ENCODE measurements around the gene IP6K3. TPM values are rescaled to one million over a fixed set of nuclear protein-coding genes. Genes with fewer than 3 reads are reported as not detected.

The IP6K3 gene
- total RNA-seq, 1 donor from 2014 or later: 1.5 TPM

DNA sequence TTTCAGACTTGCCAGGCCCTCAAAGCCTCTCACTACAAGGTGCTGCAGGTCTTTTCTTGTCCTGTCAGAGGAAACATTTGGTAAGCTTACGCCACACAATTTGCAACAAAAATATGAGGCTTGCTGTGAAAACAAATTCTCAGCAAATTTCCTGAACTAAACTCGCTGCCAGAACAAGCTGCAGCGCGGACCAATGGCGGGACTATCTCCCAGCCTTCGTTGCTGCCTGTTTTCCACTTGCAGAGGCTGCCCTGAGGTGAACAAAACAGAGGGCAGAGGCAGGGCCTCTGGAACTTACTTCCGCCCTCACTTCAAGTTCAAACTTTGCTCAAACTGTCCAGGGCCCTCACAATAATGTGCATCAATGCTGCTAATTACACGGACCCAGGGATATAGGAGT is 47.6 kb downstream of the IP6K3 start:
- no peaks in the 10 kb centered on the region for H3K27me3 ChIP-seq
- DNase-seq (ENCODE audit: extremely low spot score in 2 of 2): no peak
- H3K4me1 ChIP-seq: peaks cover 49% of the 10 kb centered on the region
- TF ChIP-seq, protein P1, sequence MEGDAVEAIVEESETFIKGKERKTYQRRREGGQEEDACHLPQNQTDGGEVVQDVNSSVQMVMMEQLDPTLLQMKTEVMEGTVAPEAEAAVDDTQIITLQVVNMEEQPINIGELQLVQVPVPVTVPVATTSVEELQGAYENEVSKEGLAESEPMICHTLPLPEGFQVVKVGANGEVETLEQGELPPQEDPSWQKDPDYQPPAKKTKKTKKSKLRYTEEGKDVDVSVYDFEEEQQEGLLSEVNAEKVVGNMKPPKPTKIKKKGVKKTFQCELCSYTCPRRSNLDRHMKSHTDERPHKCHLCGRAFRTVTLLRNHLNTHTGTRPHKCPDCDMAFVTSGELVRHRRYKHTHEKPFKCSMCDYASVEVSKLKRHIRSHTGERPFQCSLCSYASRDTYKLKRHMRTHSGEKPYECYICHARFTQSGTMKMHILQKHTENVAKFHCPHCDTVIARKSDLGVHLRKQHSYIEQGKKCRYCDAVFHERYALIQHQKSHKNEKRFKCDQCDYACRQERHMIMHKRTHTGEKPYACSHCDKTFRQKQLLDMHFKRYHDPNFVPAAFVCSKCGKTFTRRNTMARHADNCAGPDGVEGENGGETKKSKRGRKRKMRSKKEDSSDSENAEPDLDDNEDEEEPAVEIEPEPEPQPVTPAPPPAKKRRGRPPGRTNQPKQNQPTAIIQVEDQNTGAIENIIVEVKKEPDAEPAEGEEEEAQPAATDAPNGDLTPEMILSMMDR (IDR thresholded peaks at IDR 0.05): no peak
- no peak for TF ChIP-seq POLR2A (IDR thresholded peaks at IDR 0.05)
- TF ChIP-seq POLR2AphosphoS5 (IDR thresholded peaks at IDR 0.05; ENCODE audit: insufficient read depth in 1 of 2, low read depth in 1 of 2): no peak
- intact Hi-C loops (cut with DNase I): no loop called here
- H3K27ac ChIP-seq: peak overlapping the region; percentile 34
- no peak overlapping the region for H3K4me3 ChIP-seq
- H3K9me3 ChIP-seq: no peaks in the 10 kb centered on the region
- H3K36me3 ChIP-seq: no peaks in the 10 kb centered on the region

DNA sequence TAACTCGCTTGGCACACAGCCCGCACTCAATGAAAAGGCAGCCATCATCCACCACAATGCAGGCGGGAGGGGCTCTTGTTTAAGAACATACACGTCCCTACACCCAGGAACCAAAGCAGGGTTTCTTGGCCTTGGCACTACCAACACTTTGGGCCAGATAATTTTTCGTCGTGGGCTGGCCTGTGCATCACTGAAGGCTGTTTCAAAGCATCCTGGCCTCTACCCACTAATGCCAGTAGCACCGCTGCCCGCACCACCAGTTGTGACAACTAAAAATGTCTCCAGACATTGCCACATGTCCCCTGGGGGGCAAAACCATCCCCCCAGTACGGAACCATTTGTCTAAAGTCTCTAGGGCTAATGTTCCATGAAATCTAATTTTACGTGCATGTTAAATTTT is 48.2 kb downstream of the IP6K3 start:
- no peaks in the 10 kb centered on the region for H3K27me3 ChIP-seq
- peaks cover 56% of the 10 kb centered on the region for H3K4me1 ChIP-seq
- no peak for DNase-seq (ENCODE audit: extremely low spot score in 2 of 2)
- peak overlapping the region; percentile 21 for H3K27ac ChIP-seq
- no peak overlapping the region for H3K4me3 ChIP-seq
- no peaks in the 10 kb centered on the region for H3K9me3 ChIP-seq
- intact Hi-C loops (cut with DNase I): no loop called here
- H3K36me3 ChIP-seq: peaks cover 0 to 5% of the 10 kb centered on the region in 2 donors
- TF ChIP-seq, protein P1 (IDR thresholded peaks at IDR 0.05): no peak
- TF ChIP-seq POLR2A (IDR thresholded peaks at IDR 0.05) (no peak), POLR2AphosphoS5 (IDR thresholded peaks at IDR 0.05; ENCODE audit: insufficient read depth in 1 of 2, low read depth in 1 of 2) (no peak)

DNA sequence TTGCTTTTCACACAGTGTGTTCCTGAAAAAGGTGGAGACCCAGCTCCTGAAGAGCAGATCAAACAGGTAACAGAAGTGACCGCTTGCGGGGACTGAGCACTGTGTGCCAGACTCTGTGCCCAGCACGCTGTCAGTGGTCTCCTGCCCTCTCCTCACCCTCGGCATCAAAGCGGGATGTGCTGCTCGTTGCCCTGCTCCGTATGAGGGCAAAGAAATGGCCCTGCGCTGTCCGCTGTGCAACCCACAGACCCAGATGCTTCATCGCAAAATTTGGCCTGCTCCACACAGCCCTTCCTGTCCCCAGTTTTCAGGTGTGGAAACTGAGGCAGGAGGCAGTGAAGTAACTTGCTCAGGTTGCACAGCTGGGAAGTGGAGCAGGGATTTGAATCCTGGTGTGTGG is 48.9 kb downstream of the IP6K3 start:
- Histone ChIP-seq H3K27ac (no peak overlapping the region), H3K9me3 (no peaks in the 10 kb centered on the region), H3K4me3 (no peak overlapping the region), H3K4me1 (peaks cover 56% of the 10 kb centered on the region), H3K36me3 (peaks cover 0 to 9% of the 10 kb centered on the region in 2 donors), H3K27me3 (no peaks in the 10 kb centered on the region)
- intact Hi-C loops (cut with DNase I): no loop called here
- TF ChIP-seq, protein P1 (IDR thresholded peaks at IDR 0.05): no peak
- TF ChIP-seq POLR2A (IDR thresholded peaks at IDR 0.05) (no peak), POLR2AphosphoS5 (IDR thresholded peaks at IDR 0.05; ENCODE audit: insufficient read depth in 1 of 2, low read depth in 1 of 2) (no peak)
- no peak for DNase-seq (ENCODE audit: extremely low spot score in 2 of 2)

DNA sequence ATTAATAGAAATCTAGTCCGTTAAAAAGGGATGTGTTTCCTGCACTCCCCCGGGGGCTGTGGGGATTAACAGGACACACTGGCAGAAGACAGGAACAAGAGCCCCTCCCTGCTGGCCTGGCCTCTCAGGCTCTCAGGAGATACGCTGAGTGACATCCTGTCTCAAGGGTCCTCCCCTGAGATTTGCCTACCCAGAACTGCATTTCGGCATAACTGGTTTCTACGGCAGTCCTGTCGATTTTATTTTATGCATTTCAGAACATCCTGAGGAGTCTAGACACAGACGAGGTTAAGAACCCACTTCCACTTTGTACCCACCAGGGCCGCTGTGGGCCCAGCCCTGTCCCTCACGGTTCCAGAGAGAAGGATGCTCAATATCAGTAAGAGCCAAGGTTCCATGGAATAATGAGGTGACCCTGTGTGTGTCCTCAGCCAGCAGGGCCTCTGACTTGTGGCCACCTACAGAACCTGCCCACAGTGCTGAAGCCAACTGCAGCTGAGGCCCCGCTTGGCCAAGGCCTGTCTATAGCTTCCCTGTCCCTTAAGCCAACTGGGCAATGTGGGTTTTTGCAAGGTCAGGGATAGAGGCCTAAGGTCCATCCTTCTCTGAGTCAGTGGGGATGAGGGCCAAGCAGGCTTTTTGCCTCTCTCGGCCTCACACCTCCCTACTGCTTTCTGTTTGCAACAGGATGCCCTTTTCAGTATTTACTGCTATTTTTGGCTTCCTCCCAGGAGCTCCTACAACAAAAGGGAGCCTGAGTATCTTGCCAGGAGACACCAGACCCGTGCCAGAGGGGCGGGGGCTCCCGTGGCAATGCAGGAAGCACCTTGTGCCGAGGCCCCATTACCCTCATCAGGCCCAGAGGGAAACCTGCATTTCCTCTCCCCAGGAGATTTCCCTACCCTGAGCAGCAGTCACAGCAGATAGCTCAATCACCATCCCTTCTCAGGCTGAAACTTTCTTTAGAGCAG is 49.9 kb downstream of the IP6K3 start:
- H3K27me3 ChIP-seq: no peaks in the 10 kb centered on the region
- H3K36me3 ChIP-seq: peaks cover 0 to 16% of the 10 kb centered on the region in 2 donors
- TF ChIP-seq POLR2A (IDR thresholded peaks at IDR 0.05): no peak
- peak; percentile 31 to 57 for TF ChIP-seq POLR2AphosphoS5 (IDR thresholded peaks at IDR 0.05; ENCODE audit: insufficient read depth in 1 of 2, low read depth in 1 of 2)
- peak overlapping the region; percentile 83 for H3K27ac ChIP-seq
- no peaks in the 10 kb centered on the region for H3K9me3 ChIP-seq
- H3K4me1 ChIP-seq: peaks cover 56% of the 10 kb centered on the region
- intact Hi-C loops (cut with DNase I): no loop called here
- H3K4me3 ChIP-seq: no peak overlapping the region
- no peak for DNase-seq (ENCODE audit: extremely low spot score in 2 of 2)

DNA sequence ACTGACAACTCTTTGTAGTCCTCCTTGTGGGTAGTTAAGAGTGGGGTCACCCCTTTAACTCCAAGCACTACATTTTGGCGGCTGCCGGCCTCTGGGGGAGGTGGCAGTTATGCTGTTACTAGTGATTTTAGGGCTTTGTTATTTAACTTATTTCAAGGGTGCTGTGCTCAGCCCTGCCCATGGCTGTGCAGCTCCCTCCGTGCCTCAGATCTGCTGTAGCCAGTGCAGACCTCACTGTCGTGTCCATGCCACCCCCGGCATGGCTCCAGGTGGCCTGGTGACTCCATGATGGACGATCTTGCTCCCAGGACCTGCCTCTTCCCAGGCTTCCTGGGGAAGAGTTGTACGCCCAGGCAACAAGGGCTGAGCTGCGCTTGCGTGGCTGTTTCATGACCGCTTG is 50.6 kb downstream of the IP6K3 start:
- no peaks in the 10 kb centered on the region for H3K27me3 ChIP-seq
- TF ChIP-seq POLR2A (IDR thresholded peaks at IDR 0.05) (no peak), POLR2AphosphoS5 (IDR thresholded peaks at IDR 0.05; ENCODE audit: insufficient read depth in 1 of 2, low read depth in 1 of 2) (no peak)
- TF ChIP-seq, protein P1 (IDR thresholded peaks at IDR 0.05): no peak
- intact Hi-C loops (cut with DNase I): no loop called here
- H3K9me3 ChIP-seq: no peaks in the 10 kb centered on the region
- H3K36me3 ChIP-seq: peaks cover 0 to 24% of the 10 kb centered on the region in 2 donors
- DNase-seq (ENCODE audit: extremely low spot score in 2 of 2): no peak
- peaks cover 56% of the 10 kb centered on the region for H3K4me1 ChIP-seq
- H3K27ac ChIP-seq: peak overlapping the region; percentile 83
- no peak overlapping the region for H3K4me3 ChIP-seq

All from vagina (tissue), 2 donors.